Mesothelial cell of epicardium (in vitro differentiated cells): ENCODE results near the gene ZFHX2. TPM values are rescaled to one million over a fixed set of nuclear protein-coding genes. Genes with fewer than 3 reads are reported as not detected.
"Not testable (repeated sequence)": the region's sequence is repeated elsewhere in the genome, so short reads cannot be mapped to it uniquely, and the experiment has no call there.

Experiments
- DNase-seq, 2 experiments: peaks; one replicate each; pipeline ENCODE4 v3.0.0; 2021; ENCODE audit warnings: low spot score in 2 of 2; ENCODE audit not compliant: unreplicated experiment in 2 of 2
- H3K27ac Mint-ChIP-seq: 2 replicates; pipeline ENCODE4 v1.8.0; 2021; ENCODE audit warnings: mixed read lengths
- H3K27me3 Mint-ChIP-seq: 2 replicates; pipeline ENCODE4 v1.8.0; 2021; ENCODE audit warnings: low read depth, mixed read lengths
- H3K36me3 Mint-ChIP-seq: 2 replicates; pipeline ENCODE4 v1.8.0; 2021; ENCODE audit warnings: mixed read lengths
- H3K4me1 Mint-ChIP-seq: 2 replicates; pipeline ENCODE4 v1.8.0; 2021; ENCODE audit warnings: mixed read lengths
- H3K4me3 Mint-ChIP-seq: 2 replicates; pipeline ENCODE4 v1.8.0; 2021; ENCODE audit warnings: mild to moderate bottlenecking, moderate library complexity, mixed read lengths
- H3K9me3 Mint-ChIP-seq: 2 replicates; pipeline ENCODE4 v1.8.0; 2021; ENCODE audit warnings: mixed read lengths
- CTCF ChIP-seq: fragments of 200-600 bp; sonication (generic); IDR thresholded peaks from one replicate; pipeline ENCODE4 v1.5.0; 2021; ENCODE audit warnings: antibody characterized with exemption; ENCODE audit not compliant: unreplicated experiment
- total RNA-seq: library from RNA; stranded (reverse); gene quantifications from 3 replicates; pipeline ENCODE4 v1.2.1, GENCODE V29; 2021

Gene ZFHX2
- total RNA-seq, 1 donor from 2014 or later = 13.7 TPM

GRCh38 chr14:23588884-23589598 is 37.5 kb upstream of the ZFHX2 start:
- peak; percentile 78 for TF ChIP-seq CTCF
- peaks cover 7% of the 10 kb centered on the region for H3K9me3 Mint-ChIP-seq
- peak overlapping the region; percentile 88 for H3K27ac Mint-ChIP-seq
- no peak overlapping the region for H3K4me3 Mint-ChIP-seq
- DNase-seq = peak; percentile 91 to 94
- peaks cover 14% of the 10 kb centered on the region for H3K4me1 Mint-ChIP-seq
- H3K36me3 Mint-ChIP-seq = no peaks in the 10 kb centered on the region
- H3K27me3 Mint-ChIP-seq = peaks cover 22% of the 10 kb centered on the region

GRCh38 chr14:23584527-23585203 is 33.1 kb upstream of the ZFHX2 start:
- not testable (repeated sequence) for H3K9me3 Mint-ChIP-seq, H3K36me3 Mint-ChIP-seq, H3K27ac Mint-ChIP-seq, DNase-seq, H3K4me3 Mint-ChIP-seq
- Mint-ChIP-seq H3K4me1 (peaks cover 13% of the 10 kb centered on the region), H3K27me3 (peaks cover 49% of the 10 kb centered on the region)

GRCh38 chr14:23583761-23584526 is 32.4 kb upstream of the ZFHX2 start:
- peaks cover 56% of the 10 kb centered on the region for H3K27me3 Mint-ChIP-seq

DNA sequence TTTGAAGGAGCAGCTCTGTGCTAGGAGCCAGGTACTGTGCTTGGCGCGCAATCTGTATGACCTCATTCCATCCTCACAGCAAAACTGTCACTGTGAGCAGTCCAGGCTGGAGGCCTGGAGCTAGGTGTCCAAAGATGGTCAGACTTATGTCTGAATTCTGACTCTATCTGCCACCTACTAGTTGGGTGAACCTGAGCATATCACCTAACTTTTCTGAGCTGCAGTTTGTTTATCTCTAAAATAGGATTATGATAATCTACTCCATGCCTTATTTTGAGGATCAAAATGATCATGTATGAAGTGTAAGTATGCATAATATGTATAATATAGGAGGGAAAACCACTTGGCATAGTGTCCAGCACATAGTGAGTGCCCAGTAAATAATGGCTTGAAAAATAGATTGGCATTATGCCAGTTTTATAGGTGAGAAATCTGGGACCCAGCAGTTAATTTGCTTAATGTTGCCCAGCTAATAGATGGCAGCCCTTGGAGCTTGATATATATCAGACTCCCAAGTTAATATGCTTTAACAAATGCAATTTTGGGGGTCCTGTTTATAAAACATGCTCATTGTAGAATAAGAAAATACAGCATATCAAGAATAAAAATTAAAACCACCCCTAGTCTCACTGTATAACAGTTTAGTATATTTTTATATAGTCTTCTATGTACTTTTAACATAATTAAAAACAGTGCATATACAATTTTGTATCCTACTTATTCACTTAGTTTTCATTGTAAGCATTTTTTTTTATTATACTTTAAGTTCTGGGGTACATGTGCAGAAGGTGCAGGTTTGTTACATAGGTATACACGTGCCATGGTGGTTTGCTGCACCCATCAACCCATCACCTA is 31.6 kb upstream of the ZFHX2 start:
- TF ChIP-seq CTCF = no peak
- H3K4me1 Mint-ChIP-seq = peaks cover 9% of the 10 kb centered on the region
- H3K36me3 Mint-ChIP-seq = no peaks in the 10 kb centered on the region
- H3K4me3 Mint-ChIP-seq = no peak overlapping the region
- H3K27me3 Mint-ChIP-seq = peaks cover 64% of the 10 kb centered on the region
- DNase-seq = no peak
- no peak overlapping the region for H3K27ac Mint-ChIP-seq
- no peaks in the 10 kb centered on the region for H3K9me3 Mint-ChIP-seq

More at GRCh38 chr14:23583761-23584526, 32.4 kb upstream of the ZFHX2 start:
- not testable (repeated sequence) for H3K9me3 Mint-ChIP-seq, DNase-seq, H3K4me3 Mint-ChIP-seq, H3K4me1 Mint-ChIP-seq, H3K27ac Mint-ChIP-seq, H3K36me3 Mint-ChIP-seq

- peaks cover 16% of the 10 kb centered on the region for H3K4me1 Mint-ChIP-seq
- no peak overlapping the region for H3K4me3 Mint-ChIP-seq
- no peak for TF ChIP-seq CTCF
- no peaks in the 10 kb centered on the region for H3K9me3 Mint-ChIP-seq
- DNase-seq = no peak
- H3K36me3 Mint-ChIP-seq = no peaks in the 10 kb centered on the region
- H3K27ac Mint-ChIP-seq = no peak overlapping the region
- peaks cover 73% of the 10 kb centered on the region for H3K27me3 Mint-ChIP-seq
Measured at GRCh38 chr14:23580948-23581281, 29.4 kb upstream of the ZFHX2 start.

DNA sequence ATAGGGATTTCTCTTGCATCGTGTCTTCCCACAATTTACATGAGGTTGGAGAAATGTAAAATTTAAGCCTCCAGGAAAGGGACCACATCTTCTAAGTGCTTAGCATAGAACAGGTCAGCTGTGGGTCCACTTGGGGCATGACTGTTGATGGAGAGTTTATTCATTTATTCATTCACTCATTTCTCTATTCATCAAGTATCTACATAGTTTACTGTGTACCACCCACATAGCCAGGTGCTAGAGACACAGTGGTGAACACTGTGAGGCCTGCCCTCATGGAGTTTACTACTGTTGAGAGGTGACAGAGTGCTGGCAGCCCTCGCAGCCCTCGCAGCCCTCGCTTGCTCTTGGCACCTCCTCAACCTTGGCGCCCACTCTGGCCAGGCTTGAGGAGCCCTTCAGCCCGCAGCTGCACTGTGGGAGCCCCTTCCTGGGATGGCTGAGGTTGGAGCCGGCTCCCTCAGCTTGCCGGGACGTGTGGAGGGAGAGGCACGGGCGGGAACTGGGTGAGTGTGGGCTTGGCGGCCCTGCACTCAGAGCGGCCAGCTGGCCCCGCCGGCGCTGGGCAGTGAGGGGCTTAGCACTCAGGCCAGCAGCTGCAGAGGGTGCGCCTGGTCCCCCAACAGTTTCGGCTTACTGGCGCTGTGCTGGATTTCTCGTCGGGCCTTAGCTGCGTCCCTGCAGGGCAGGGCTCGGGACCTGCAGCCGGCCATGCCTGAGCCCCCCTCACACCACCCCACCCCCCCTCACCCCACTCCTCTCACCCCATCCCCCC is 28.8 kb upstream of the ZFHX2 start:
- no peak overlapping the region for H3K4me3 Mint-ChIP-seq
- TF ChIP-seq CTCF = no peak
- H3K27ac Mint-ChIP-seq = no peak overlapping the region
- no peaks in the 10 kb centered on the region for H3K9me3 Mint-ChIP-seq
- peaks cover under 1% of the 10 kb centered on the region for H3K36me3 Mint-ChIP-seq
- H3K4me1 Mint-ChIP-seq = peaks cover 16% of the 10 kb centered on the region
- peaks cover 71% of the 10 kb centered on the region for H3K27me3 Mint-ChIP-seq
- no peak for DNase-seq
